Sigmoid colon (tissue), 4 donors: ENCODE measurements around the gene FAM180B.

Source experiments
- CTCF ChIP-seq, 4 experiments: fragments of 450-650 bp in 3 of 4; fragments of 200-600 bp in 1 of 4; IDR thresholded peaks; one replicate each; pipeline ENCODE4 v1.5.1; 2016 to 2019; ENCODE audit warnings: antibody characterized with exemption in 4 of 4, mild to moderate bottlenecking in 3 of 4, moderate library complexity in 2 of 4
- EP300 ChIP-seq, 4 donors: sonication (generic); formaldehyde crosslinking; IDR thresholded peaks; one replicate each; pipeline ENCODE4 v1.6.1; 2017; ENCODE audit warnings: antibody characterized with exemption in 4 of 4

- no peak for TF ChIP-seq CTCF (IDR thresholded peaks at IDR 0.05)
- no peak for TF ChIP-seq EP300 (IDR thresholded peaks at IDR 0.05)
These were observed 20.3 kb downstream of the FAM180B start for GRCh38 chr11:47606731-47607130.
